Erythroblast (primary cell): ENCODE measurements around the gene PGGT1B.

Source experiments
- GATA1 ChIP-seq: IDR thresholded peaks from 2 replicates; pipeline ENCODE4 v1.6.1; 2011; ENCODE audit warnings: low read depth, mild to moderate bottlenecking, control low read depth, low read length, moderate library complexity
- POLR2A ChIP-seq: IDR thresholded peaks from 2 replicates; pipeline ENCODE4 v1.6.1; 2011; ENCODE audit warnings: mild to moderate bottlenecking, low read length

- no peak for TF ChIP-seq POLR2A
- no peak for TF ChIP-seq GATA1
Observed at GRCh38 chr5:115265220-115265619, 2.5 kb upstream of the PGGT1B start.
